NOMO-1 treated with dmso at 0.1 percent for 144 hours (cell line): ENCODE measurements around the gene ADAM19.

Experiments
- DNase-seq: peaks from one replicate; lab custom pipeline; 2025; ENCODE audit not compliant: unreplicated experiment; lab: John Stamatoyannopoulos, UW

Gene ADAM19

DNA sequence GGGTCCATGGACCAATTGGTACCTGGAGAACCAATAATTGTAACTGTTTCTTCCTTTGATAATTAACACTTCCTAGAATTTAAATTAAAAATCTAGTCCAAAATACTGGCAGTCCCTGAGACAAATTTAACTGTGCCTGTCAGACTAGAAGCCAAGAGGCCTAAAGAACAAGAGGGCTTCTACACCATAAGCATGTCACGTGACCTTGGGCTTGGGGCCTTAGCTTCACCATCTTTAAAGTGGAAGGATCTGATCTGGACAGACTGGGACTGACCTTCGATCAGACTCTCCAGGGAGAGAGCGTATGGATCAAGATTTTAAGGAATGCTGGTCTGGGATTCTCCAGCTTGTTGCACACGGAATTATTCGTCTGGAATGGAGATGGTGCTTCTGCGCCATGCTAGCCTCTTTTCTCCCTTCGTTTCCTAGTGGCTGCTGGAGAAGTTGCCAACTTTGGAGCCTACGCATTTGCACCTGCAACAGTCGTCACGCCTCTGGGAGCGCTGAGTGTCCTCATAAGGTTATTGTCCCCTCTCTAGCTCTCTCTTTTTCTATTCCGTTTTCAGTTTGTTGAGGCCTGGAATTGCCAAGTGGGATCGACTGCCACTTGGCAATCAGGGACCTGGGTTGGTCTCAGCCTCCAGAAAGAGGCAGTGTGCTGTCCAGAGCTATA, 107.1 kb downstream of the ADAM19 start:
- no peak for DNase-seq

DNA sequence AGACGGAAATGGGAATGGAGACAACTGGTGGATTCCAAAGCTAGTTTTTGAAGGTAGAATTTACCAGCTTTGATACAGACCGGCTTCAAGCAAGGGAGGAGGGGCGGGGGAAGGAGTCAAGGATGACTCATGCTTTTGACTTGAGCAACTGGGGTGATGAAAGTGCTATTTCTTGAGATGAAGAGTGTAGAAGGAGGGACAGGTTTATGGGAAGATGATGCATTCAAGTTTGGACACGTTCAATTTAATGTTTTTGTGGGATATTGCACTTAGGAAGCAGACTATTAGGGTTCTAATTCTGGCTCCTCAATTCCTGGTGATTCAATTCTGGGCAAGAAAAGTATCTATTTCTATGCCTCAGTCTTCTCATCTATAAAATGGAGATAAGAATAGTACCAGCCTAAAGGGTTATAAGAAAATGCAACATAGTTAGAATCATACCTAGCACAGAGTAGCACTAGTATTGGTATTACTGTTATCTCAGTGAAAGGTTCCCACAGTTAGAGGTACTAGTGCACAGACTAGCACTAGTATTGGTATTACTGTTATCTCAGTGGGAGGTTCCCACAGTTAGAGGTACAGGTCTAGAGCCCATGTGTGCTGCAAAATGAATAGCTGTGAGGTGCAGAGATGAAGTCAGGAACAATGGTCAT, 110.9 kb downstream of the ADAM19 start:
- DNase-seq, result peak; percentile 88

DNA sequence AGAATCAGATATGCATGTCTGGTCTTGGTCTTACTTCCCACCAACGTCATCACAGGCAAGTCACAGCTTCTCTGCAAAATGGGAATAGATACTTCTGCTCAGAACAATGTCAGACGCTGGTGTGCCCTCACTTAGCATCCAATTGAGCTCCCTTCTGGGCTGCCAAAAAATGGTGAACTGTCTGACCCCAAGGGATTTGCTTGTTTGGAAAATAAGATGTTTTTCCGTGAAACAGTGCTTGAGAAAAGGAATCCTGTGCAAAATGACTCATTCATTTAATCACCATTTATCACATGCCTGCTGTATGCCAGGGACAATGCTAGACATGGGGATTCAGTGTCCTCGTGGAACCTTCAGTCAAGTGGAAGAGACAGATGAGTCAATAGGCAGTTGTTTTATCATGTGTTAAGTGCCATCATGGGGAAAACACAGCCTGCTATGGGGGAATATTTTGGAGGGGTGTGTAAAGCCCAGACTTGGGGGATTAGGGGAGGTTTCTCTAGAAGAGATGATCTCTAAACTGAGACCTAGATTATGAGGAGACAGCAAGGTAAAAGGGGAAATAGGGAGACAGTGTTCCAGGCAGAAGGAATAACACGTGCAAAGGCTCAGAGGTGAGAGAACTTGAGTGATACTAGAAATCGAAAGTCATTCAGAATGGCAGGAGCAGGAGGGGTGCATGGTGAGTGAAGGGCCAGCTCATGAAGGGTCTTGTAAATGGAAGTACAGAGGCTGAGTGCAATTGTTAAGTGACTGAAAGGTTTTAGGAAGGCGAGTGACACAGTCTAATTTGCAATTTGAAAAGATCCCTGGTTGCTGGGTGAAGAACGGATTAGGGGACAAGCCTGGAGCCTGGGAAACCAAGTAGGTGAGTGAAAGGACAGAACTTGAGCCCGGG, 111.7 kb downstream of the ADAM19 start:
- peak; percentile 67 for DNase-seq

DNA sequence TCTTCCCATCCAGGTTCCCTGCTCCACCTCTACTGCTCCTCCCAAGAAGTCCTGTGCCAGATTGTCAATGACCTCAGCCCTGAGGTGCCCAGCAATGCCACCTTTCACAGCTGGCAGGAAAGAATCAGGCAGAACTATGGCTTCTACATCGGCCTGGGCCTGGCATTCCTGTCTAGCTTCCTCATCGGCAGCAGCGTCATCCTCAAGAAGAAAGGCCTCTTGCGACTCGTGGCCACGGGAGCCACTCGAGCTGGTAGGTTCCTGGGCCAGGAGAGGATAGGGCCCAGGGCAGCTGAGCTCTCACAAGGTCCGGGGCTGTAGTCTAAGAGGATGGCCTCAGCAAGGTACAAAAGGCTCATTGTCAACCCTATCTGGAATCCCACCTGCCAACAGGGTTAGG, 112.5 kb downstream of the ADAM19 start:
- DNase-seq, result no peak

DNA sequence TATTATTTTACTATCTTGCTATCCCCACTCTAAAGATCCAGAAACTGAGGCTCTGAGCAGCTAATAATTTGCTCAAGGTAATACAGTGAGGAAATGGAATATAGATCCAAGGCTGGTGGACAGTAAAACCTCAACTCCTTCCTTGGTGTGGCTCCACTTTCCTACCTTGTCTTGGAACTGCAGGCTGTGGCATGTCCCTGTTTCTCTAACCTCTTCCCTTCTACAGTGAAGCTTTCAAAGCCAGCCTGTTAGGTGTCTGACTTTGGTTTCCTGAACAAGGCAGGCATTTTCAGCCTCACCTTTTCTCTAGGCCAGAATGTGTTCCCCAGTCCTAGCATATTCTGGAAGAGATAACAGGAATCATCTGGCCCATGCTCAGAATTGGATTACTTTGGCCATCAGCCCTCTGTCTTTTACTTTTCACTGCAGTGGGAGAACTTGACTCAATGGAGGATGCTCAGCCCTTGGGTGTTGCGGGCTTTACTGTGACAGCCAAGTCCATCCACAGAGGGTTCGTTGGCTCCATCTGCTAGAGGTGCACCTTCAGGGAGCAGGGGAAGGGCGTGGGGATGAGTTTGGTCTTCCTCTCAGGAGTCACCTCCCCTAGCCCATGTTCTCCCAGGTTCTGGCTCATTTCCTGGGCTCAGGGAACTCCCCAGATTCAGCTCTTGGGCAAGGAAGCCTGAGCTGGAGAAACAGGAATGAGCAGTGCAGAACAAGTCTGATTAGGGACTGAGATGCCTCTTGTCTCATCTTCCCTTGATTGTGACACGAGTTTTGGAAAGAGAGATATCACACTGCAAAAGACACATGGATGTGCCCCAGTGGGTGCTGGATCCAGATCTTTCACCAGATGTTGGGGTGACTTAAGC, 114.4 kb downstream of the ADAM19 start:
- DNase-seq, result no peak

DNA sequence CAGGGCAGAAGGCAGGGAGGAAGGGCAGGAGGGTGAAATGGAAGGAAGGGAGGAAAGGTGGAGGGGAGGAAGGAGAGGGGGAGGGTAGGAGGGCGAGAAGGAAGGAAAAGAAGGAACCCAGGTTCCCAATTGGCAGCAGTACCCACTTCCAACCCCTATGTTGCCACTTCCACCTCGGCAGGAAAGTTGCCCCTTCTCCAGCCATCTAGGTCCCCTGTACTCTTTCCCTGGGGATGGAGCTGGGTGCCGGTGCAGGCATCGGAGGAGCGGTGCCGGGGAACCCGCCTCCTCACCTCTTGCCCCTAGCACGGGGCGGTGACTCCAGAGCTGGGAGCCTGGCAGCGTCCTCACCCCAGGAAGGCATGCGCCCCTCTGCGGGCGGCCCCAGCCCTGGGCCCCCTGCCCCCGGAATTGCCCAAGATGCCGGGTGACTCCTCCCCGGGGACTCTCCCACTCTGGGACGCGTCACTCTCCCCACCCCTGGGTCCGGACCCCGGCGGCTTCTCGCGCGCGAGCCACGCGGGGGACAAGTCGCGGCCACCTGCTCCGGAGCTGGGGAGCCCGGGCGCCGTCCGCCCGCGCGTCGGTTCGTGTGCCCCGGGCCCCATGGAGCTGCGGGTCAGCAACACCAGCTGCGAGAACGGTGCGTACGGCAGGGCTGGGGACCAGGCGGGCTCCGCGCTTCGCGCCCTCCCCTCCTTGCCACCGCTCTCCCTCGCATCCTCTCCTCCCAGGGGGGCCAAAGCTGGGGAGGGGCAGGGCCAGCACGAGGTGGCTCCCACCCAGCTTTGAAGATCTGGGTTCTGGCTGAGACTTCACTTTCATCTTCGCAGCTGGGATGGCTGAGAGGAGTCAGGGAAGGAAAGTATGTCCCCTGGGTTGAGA, 115.6 kb downstream of the ADAM19 start, which contains the start of gene NIPAL4:
NIPAL4 (plus strand) TSS at position 499 of the 885 bp plus-strand sequence; CDS start at position 607, 108 bp downstream.
- no peak for DNase-seq

DNA sequence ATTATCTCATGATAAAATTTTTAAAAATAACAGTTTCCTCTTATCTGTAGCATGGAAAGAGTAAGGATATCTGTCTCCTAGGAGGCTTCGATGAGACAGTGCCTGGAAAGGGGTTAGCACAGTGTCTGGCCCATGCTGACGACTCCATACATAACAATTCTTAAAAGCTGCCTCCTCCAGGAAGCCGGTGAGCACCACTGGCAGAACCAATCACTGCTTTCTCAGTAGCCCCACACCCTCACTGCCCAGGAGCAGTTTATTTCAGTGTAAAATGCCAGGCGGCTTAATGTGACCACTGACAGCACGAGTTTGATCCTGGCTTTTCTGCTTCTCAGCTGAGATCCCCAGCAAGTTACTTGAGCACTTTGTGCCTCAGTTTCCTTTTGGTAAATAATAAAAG, 116.7 kb downstream of the ADAM19 start:
- no peak for DNase-seq

DNA sequence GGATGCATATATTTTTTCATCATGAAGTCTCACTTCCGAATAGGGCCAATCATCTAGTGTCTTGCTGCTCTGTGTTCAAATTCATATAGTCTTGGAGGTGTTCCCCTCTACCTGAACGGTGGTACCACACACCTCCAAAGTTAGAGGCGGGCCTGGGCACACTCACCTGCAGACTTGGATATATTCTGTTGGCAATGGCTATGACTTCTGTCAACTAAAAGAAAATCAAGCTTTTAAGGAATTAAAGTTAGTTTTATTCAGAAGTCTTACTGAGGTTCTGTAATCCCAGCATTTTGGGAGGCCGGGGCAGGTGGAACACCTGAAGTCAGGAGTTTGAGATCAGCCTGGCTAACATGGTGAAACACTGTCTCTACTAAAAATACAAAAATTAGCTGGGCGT, 118.2 kb downstream of the ADAM19 start:
- DNase-seq, result no peak

DNA sequence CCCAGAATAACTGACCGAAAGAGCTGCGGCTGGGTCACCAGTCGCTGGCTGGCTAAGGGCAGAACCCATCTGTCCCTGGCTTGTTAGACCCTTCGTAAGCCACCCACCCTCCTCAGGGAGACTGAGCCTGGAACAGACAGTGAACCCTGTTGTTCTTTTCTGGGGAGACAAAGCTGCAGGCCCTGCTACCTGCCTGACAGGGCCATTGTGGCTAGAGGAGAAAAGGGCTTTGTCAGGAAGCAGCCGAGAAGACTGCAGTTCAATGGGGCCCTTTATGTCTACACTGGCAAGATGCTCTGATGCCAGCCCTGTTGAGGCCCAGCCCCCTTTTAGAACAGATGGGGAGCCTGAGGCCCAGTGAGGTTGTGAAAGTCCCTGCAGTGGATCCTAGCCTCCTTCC, 119.3 kb downstream of the ADAM19 start:
- no peak for DNase-seq

DNA sequence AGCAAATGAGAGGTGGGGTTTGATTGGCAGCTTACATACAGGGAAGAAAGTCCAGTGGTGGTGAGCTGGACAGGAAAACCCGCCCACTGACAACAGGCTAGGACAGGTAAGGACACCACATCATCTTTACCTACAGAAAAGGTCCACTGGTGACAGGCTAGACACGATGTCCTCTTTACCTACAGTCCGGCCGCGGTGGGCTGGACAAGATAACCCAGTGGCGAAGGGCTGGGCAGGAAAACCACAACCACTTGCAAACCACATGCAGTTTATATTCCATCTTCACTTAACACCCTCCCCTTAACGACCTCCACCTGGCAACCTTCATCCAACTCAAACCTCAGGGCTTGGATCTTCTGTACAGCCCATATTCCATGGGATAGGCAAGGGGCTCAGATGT, 120.5 kb downstream of the ADAM19 start:
- no peak for DNase-seq

DNA sequence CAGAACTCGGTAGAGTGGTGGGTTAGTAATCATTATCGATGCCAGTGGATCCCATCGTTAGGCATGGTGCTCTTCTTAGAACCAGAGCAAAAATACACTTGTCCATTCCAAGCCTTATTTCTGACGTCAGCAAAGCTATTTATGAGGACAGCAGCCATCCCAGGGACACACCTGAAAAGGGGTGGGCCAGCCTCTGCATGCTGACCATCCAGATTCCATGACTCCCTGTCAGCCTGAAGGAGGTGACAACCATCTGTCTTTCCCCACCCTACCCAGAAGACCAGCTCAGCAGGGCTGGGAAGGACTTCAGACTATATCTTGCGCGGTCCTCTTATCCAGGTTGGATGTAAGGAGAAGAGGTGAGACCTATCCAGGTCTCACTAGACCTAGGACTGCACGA, 121.3 kb downstream of the ADAM19 start:
- no peak for DNase-seq

DNA sequence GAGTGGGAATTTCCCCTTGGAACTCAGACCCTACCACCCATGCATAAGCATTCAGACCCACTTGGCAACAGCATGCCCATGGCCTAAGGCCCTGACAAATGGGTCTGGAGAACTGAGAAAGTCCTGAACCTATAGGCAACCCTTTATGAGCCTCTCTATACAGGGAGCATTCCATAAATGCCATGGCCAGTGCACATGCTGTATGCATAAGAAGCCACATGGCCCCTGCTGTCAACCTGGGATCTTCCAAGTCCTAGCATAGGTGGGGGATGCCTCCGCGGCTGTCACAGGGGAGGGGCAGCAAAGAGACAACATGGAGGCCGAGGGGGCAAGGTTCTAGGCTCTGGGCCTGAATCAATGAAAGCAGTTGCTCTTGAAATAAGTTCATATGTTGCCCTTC, 123.8 kb downstream of the ADAM19 start:
- no peak for DNase-seq

DNA sequence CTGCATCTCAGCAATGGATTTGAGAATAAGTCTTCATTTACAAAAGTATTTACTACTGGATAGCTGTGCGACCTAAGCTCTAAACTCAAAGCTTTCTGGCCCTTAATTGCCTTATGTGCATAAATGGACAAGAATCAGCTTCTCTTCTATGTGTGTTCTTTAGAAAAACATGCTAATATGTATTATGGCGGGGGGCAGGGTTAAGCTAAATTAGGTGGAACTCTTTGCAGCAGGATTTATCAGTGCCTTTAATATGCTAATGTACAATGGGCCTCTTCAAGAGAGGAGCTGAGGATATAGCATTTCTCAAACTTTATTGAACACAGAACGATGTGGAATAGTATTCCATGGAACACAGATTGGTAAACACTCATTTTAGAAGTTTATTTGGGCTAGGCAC, 125.6 kb downstream of the ADAM19 start:
- no peak for DNase-seq

DNA sequence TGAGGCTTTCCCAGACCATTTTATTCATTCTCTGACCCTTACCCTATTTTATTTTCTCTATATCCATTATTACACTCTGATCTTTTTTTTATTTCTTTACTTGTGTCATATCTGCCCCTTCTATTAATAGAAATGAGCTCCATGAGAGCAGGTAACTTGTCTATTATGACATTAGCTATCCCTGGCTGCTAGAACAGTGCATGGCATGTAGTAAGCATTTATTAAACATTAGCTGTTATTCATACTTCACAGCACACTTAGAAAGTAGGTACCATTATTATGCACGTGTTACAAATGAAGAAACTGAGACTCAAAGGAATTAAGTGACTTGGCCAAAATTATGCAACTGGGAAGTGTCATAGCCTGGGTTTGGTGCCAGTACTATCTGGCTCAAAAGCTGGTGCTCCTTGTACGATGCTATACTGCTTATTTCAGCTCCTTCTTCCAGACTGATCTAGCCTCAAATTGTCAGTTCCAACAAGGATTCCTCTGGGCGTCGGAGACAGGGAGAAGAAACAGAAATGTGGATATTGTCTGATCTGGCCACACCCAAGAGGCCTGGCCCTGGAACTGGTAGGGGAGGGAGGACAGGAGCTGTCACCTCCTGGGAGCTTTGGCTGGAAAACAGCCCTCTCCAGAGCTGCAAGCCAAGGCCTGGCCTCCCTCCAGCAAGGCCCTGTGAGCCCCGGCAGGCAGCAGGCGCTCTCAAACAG, 126.4 kb downstream of the ADAM19 start:
- no peak for DNase-seq

DNA sequence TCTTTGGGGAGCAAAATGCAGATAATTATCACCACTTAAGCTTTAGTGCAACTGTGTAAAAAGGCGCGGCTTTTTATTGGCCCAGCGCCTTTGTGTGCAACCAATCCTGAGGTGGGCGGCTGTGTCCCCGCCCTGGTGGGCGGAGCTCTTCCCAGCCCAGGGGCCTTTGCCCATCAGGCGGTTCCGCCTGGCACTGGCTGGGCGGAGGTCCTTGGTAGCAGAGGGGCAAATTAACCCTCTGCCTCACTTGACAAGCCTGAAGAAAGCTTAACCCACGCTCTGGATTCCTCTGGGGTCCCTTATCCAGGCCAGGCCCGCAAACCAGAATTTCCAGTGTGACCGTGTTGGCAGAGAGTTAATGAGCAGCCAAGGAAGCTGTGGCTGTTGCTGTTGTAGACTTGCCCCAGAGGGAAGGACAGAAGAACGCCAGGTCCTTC, 128.4 kb downstream of the ADAM19 start:
- DNase-seq, result no peak

DNA sequence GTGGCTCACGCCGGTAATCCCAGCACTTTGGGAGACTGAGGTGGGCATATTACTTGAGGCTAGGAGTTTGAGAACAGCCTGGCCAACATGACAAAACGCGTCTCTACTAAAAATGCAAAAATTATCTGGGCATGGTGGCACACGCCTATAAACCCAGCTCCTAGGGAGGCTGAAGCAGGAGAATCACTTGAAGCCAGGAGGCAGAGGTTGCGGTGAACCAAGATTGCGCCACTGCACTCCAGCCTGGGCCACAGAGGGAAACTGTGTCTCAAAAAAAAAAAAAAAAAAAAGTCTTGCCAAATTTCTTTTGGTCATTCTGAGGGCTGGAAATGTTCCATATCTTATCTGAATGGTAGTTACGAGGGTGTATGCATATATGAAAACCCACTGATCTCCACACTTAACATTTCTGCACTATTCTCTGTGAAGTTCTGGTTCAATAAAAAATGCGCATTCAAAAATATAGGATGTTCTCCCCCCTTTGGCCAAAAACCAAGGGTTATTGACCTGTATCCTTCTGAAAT, 129.1 kb downstream of the ADAM19 start:
- peak; percentile 11 for DNase-seq

DNA sequence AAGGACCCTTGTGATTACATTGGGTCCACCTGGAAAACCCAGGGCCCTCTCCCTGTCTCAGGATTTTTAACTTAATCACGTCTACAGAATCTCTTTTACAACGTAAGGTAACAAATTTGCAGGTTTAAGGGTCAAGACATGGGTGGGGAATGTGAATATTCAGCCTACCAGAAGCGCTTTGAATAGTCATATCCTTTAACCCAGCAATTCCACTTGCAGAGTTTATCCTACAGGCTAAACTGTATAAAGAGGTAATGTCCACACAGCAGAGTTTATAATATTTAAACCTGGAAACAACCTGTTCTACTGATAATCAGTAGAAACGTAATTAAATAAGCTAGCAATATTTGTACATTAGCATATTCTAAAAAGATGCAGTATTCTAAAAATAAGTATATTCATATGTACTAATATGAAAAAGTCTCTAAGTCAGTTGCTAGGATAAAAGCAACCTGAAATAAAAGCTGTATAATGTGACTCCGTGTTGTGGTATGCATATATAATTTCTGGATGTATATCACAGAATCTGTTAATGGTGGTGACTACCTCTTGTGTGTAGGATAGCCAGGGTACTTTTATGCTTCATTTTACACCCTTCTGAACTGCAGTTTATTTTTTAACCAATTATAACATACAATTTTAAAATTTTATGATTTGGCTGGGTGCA, 129.7 kb downstream of the ADAM19 start:
- DNase-seq, result no peak

DNA sequence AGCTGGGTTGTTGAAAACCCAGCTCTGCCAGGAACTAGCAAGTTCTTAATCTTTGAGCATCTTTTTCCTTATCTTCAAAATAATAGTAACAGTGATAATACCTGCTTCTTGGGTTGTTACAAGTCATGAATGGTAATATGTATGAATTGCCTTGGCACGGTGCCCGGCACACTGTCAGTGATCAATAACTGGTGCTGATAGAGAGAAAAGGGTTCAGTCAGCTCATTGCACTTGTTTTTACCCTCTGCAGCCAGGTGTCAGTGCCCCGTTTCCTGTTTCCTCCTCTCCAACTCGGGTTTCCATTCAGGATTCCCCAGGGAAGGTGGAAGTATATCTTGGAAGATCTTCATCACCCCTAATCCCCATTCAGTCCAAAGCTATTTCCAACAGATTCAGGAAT, 131.4 kb downstream of the ADAM19 start:
- no peak for DNase-seq
